Subcutaneous preadipocyte (primary cell): ENCODE measurements around the gene GUCY2F. TPM values are rescaled to one million over a fixed set of nuclear protein-coding genes. Genes with fewer than 3 reads are reported as not detected.

ENCODE experiments used
- total RNA-seq: library from RNA; depleted of rRNA; stranded (reverse); fragments of >200 nt; gene quantifications from 2 replicates; pipeline ENCODE4 v1.2.3, GENCODE V29; 2012

Gene GUCY2F
- not detected in 2 replicates for total RNA-seq

GRCh38 chrX:109481986-109482385 lies at the start of gene GUCY2F:
Gene GUCY2F, minus strand, starts transcription at chrX:109482086. Its CDS starts 6,150 bp downstream, at chrX:109475936.

Other genes with a start within 250 kb of the GUCY2F start
- 8.8 and 9.6 TPM in 2 replicates for gene NXT2, start 54.8 kb upstream of the GUCY2F start, total RNA-seq
- 0.37 and 0.98 TPM in 2 replicates for gene KCNE5, start 143.1 kb upstream of the GUCY2F start, total RNA-seq